ENCODE measurements around the gene ARHGAP1. TPM values are rescaled to one million over a fixed set of nuclear protein-coding genes. Genes with fewer than 3 reads are reported as not detected.

Gene ARHGAP1
- total RNA-seq, 1 experiment from 2014 or later = 53.0 TPM

GRCh38 chr11:46633291-46634217 lies 66.9 kb downstream of the ARHGAP1 start:
- no peak overlapping the region for H3K27ac Mint-ChIP-seq
- H3K4me1 Mint-ChIP-seq = no peaks in the 10 kb centered on the region
- ATAC-seq (no peak), DNase-seq (ENCODE audit: low spot score) (no peak)
- CTCF ChIA-PET = interaction anchor here (0.5 kb wide), 1 partner anchor 114 kb away, joined by 3 read pairs; no protein-coding TSS in a partner anchor
- POLR2A ChIA-PET = no interaction called here
- H3K27me3 Mint-ChIP-seq (ENCODE audit: low read depth) = no peaks in the 10 kb centered on the region
- no peaks in the 10 kb centered on the region for H3K9me3 Mint-ChIP-seq
- H3K4me3 Mint-ChIP-seq = no peak overlapping the region
- H3K36me3 Mint-ChIP-seq = peaks cover 13% of the 10 kb centered on the region
- TF ChIP-seq FOXK1 (CRISPR knock-in tag; IDR thresholded peaks at IDR 0.05) (no peak), ZSCAN18 (CRISPR knock-in tag; IDR thresholded peaks at IDR 0.05) (no peak), ERG (CRISPR knock-in tag; IDR thresholded peaks at IDR 0.05) (no peak), ZNF121 (CRISPR knock-in tag; IDR thresholded peaks at IDR 0.05) (no peak), ATF3 (CRISPR knock-in tag; conservative IDR thresholded peaks at IDR 0.05) (no peak), ZBTB43 (CRISPR knock-in tag; IDR thresholded peaks at IDR 0.05) (no peak), CTCF (IDR thresholded peaks at IDR 0.05) (no peak), FOXP4 (CRISPR knock-in tag; IDR thresholded peaks at IDR 0.05) (no peak), MXD4 (CRISPR knock-in tag; IDR thresholded peaks at IDR 0.05; ENCODE audit: borderline replicate concordance) (no peak)

- Mint-ChIP-seq H3K36me3 (peaks cover 11% of the 10 kb centered on the region), H3K4me1 (no peaks in the 10 kb centered on the region), H3K27ac (no peak overlapping the region), H3K4me3 (no peak overlapping the region), H3K9me3 (no peaks in the 10 kb centered on the region), H3K27me3 (ENCODE audit: low read depth) (no peaks in the 10 kb centered on the region)
- ChIA-PET POLR2A (no interaction called here), CTCF (interaction anchor here (1.3 kb wide), 1 partner anchor 37 kb away, joined by 3 read pairs; no protein-coding TSS in a partner anchor)
- no peak for DNase-seq (ENCODE audit: low spot score)
- ATAC-seq = no peak
- TF ChIP-seq FOXP1 (CRISPR knock-in tag; IDR thresholded peaks at IDR 0.05; ENCODE audit: borderline replicate concordance) (no peak), RORB (CRISPR knock-in tag; IDR thresholded peaks at IDR 0.05) (no peak), ATF6 (CRISPR knock-in tag; IDR thresholded peaks at IDR 0.05) (no peak), ZNF512 (CRISPR knock-in tag; IDR thresholded peaks at IDR 0.05; ENCODE audit: borderline replicate concordance) (no peak), KAT7 (CRISPR knock-in tag; IDR thresholded peaks at IDR 0.05; ENCODE audit: borderline replicate concordance) (no peak), ZBTB43 (CRISPR knock-in tag; IDR thresholded peaks at IDR 0.05) (no peak)
Observed at GRCh38 chr11:46632502-46632901, 67.9 kb downstream of the ARHGAP1 start.
